Neural cell (in vitro differentiated cells): ENCODE results near the gene EML6. TPM values are rescaled to one million over a fixed set of nuclear protein-coding genes. Genes with fewer than 3 reads are reported as not detected.
"Not testable (repeated sequence)": the region's sequence is repeated elsewhere in the genome, so short reads cannot be mapped to it uniquely, and the experiment has no call there.

ENCODE experiments used
- H2AFZ ChIP-seq: fragments of 200-600, 300-800 bp; sonication (generic), shearing (Covaris generic); 2 replicates; pipeline ENCODE4 v1.6.0; 2014; ENCODE audit warnings: low read depth, mild to moderate bottlenecking, antibody characterized with exemption, low read length, moderate library complexity
- H3F3A ChIP-seq: fragments of 200-600 bp; shearing (Covaris generic); 2 replicates; pipeline ENCODE4 v1.6.1; 2016; ENCODE audit warnings: mild to moderate bottlenecking, moderate library complexity, mixed read lengths, antibody characterized with exemption, low read length; ENCODE audit not compliant: insufficient read depth, poor library complexity, severe bottlenecking
- H3K27ac ChIP-seq: fragments of 200-600, 300-800 bp; sonication (generic), shearing (Covaris generic); 2 replicates; pipeline ENCODE4 v1.5.1; 2014; ENCODE audit warnings: mild to moderate bottlenecking, low read length, moderate library complexity
- H3K27me3 ChIP-seq: fragments of 300-800, 200-600 bp; sonication (generic), shearing (Covaris generic); 2 replicates; pipeline ENCODE4 v1.6.0; 2014; ENCODE audit warnings: mild to moderate bottlenecking, low read depth, low read length, moderate library complexity; ENCODE audit not compliant: insufficient read depth
- H3K36me3 ChIP-seq: fragments of 300-800, 200-600 bp; sonication (generic), shearing (Covaris generic); 2 replicates; pipeline ENCODE4 v1.5.1; 2014; ENCODE audit warnings: mild to moderate bottlenecking, antibody characterized with exemption, low read length, moderate library complexity; ENCODE audit not compliant: insufficient read depth
- H3K4me2 ChIP-seq: fragments of 300-800, 200-600 bp; sonication (generic), shearing (Covaris generic); 2 replicates; pipeline ENCODE4 v1.6.0; 2014; ENCODE audit warnings: mild to moderate bottlenecking, low read length
- H3K4me3 ChIP-seq: fragments of 300-800, 200-600 bp; sonication (generic), shearing (Covaris generic); 2 replicates; pipeline ENCODE4 v1.5.1; 2014; ENCODE audit warnings: mild to moderate bottlenecking, low read length, moderate library complexity
- H3K79me2 ChIP-seq: fragments of 200-600 bp; shearing (Covaris generic); replicated peaks from 2 replicates; pipeline ENCODE4 v1.6.0; 2014; ENCODE audit warnings: mild to moderate bottlenecking, low read length, moderate library complexity; ENCODE audit not compliant: insufficient read depth
- H3K9ac ChIP-seq: fragments of 300-800, 200-600 bp; sonication (generic), shearing (Covaris generic); 2 replicates; pipeline ENCODE4 v1.6.1; 2016; ENCODE audit warnings: mild to moderate bottlenecking, low read length, mixed read lengths
- H3K9me2 ChIP-seq: fragments of 200-600 bp; shearing (Covaris generic); 2 replicates; pipeline ENCODE4 v1.6.1; 2016; ENCODE audit warnings: mild to moderate bottlenecking, low read length, mixed read lengths; ENCODE audit not compliant: insufficient read depth
- H3K9me3 ChIP-seq: fragments of 200-600, 300-800 bp; sonication (generic), shearing (Covaris generic); 2 replicates; pipeline ENCODE4 v1.6.1; 2016; ENCODE audit warnings: mild to moderate bottlenecking, mixed run types, low read length, moderate library complexity, mixed read lengths
- H4K20me1 ChIP-seq: fragments of 200-600 bp; shearing (Covaris generic); 2 replicates; pipeline ENCODE4 v1.6.1; 2016; ENCODE audit warnings: mild to moderate bottlenecking, mixed run types; ENCODE audit not compliant: insufficient read depth
- CTCF ChIP-seq: fragments of 450-650 bp; IDR thresholded peaks from 2 replicates; pipeline ENCODE4 v1.5.1; 2014; ENCODE audit warnings: antibody characterized with exemption, mild to moderate bottlenecking, moderate library complexity; ENCODE audit not compliant: poor library complexity, severe bottlenecking
- EP300 ChIP-seq: fragments of 450-650 bp; conservative IDR thresholded peaks from 2 replicates; pipeline ENCODE4 v1.6.1; 2014; ENCODE audit warnings: antibody characterized with exemption, mild to moderate bottlenecking, moderate library complexity; ENCODE audit not compliant: poor library complexity, severe bottlenecking
- EZH2 ChIP-seq: fragments of 200-600, 300-800 bp; shearing (Covaris generic), sonication (generic); IDR thresholded peaks from 2 replicates; pipeline ENCODE4 v1.6.1; 2014; ENCODE audit warnings: antibody characterized with exemption, low read length, borderline replicate concordance, mild to moderate bottlenecking; ENCODE audit not compliant: insufficient read depth, poor library complexity, severe bottlenecking
- MXI1 ChIP-seq: fragments of 450-650 bp; conservative IDR thresholded peaks from 2 replicates; pipeline ENCODE4 v1.6.1; 2014; ENCODE audit warnings: antibody characterized with exemption, mild to moderate bottlenecking; ENCODE audit not compliant: poor library complexity, severe bottlenecking
- POLR2AphosphoS5 ChIP-seq: IDR thresholded peaks from 2 replicates; pipeline ENCODE4 v1.6.1; 2012
- RAD21 ChIP-seq: fragments of 450-650 bp; conservative IDR thresholded peaks from 2 replicates; pipeline ENCODE4 v1.6.1; 2014; ENCODE audit warnings: antibody characterized with exemption, mild to moderate bottlenecking, moderate library complexity
- REST ChIP-seq: IDR thresholded peaks from 2 replicates; pipeline ENCODE4 v1.6.1; 2012; ENCODE audit warnings: borderline replicate concordance
- SMC3 ChIP-seq: fragments of 450-650 bp; conservative IDR thresholded peaks from 2 replicates; pipeline ENCODE4 v1.6.1; 2014; ENCODE audit warnings: antibody characterized with exemption, mild to moderate bottlenecking, moderate library complexity; ENCODE audit not compliant: poor library complexity
- TAF1 ChIP-seq: IDR thresholded peaks from 2 replicates; pipeline ENCODE4 v1.6.1; 2012; ENCODE audit warnings: low read depth
- polyA plus RNA-seq: library from polyadenylated mRNA; depleted of rRNA; stranded (reverse); fragments of >200 nt; gene quantifications from 2 replicates; pipeline ENCODE4 v1.2.3, GENCODE V29; 2014

EML6 gene
- polyA plus RNA-seq, 1 donor from 2014 or later, result 13.4 TPM

GRCh38 chr2:54840559-54841468, 117.4 kb downstream of the EML6 start:
- no peaks in the 10 kb centered on the region for H3K9me2 ChIP-seq
- H3K27me3 ChIP-seq, result no peaks in the 10 kb centered on the region
- H3F3A ChIP-seq, result no peaks in the 10 kb centered on the region
- no peak overlapping the region for H3K27ac ChIP-seq
- H3K4me3 ChIP-seq, result no peak overlapping the region
- no peaks in the 10 kb centered on the region for H4K20me1 ChIP-seq
- no peaks in the 10 kb centered on the region for H3K9me3 ChIP-seq
- TF ChIP-seq RAD21 (no peak), SMC3 (no peak), EZH2 (no peak), MXI1 (no peak), POLR2AphosphoS5 (no peak), TAF1 (no peak), REST (no peak), EP300 (no peak), CTCF (no peak)
- H3K79me2 ChIP-seq, result no peaks in the 10 kb centered on the region
- H3K36me3 ChIP-seq, result no peaks in the 10 kb centered on the region
- no peak overlapping the region for H3K9ac ChIP-seq
- H2AFZ ChIP-seq, result no peak overlapping the region
- no peak overlapping the region for H3K4me2 ChIP-seq

- H3K79me2 ChIP-seq, H3K9ac ChIP-seq, H3K27ac ChIP-seq, H4K20me1 ChIP-seq, H3K36me3 ChIP-seq, H3F3A ChIP-seq, H3K27me3 ChIP-seq, H2AFZ ChIP-seq, H3K4me2 ChIP-seq, H3K9me3 ChIP-seq, H3K4me3 ChIP-seq, H3K9me2 ChIP-seq: not testable (repeated sequence)
Observed at GRCh38 chr2:54841500-54841899, 118.0 kb downstream of the EML6 start.
